HG03354 (cell line): Measurements from ENCODE around the gene TEF.
"Not testable (repeated sequence)": the region's sequence is repeated elsewhere in the genome, so short reads cannot be mapped to it uniquely, and the experiment has no call there.

Source experiments
- ATAC-seq: cut with Tn5 transposase; IDR thresholded peaks from one replicate; pipeline ENCODE4 v1.9.1; 2021; ENCODE audit warnings: mild to moderate bottlenecking; ENCODE audit not compliant: unreplicated experiment, poor library complexity, severe bottlenecking

The TEF gene

DNA sequence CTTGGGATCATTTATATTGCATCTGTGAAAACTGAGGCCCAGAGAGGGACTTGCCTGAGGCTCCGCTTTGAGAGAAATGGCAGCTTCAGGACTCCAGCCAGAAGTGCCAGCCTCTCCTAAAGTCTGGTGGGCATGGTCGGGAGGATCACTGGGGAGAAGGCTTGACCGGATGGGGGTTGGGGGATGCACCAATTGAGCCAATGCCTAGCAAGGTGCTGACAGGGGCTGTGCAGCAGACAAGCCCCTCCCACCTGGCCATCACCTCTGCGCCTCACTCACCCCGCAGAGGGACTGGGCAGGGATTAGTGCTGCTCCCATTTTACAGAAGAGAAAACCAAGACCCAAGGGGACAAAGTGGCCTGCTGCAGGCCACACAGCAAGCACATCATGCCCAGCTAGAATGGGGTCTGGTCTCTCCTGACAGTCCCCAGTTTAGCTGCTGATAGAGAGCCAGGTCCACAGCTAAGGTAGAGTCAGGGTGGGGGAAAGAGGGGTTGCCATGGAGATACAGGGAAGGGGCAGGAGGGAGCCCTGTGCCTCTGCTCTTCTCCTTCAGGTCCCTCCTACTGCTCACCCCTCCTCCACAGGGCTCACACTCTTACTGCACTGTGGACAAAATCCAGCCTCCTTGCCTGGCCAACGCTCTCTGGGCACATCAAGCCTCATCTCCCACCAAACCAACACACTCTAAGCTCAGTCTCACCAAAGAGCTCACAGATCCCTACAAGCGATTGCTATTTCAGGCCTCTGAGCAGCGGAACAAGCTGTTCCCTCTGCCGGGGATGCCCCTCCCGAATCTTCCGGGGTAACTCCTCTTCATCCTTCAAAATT lies 29.5 kb downstream of the TEF start:
- no peak for ATAC-seq

GRCh38 chr22:41415554-41415953 lies 33.8 kb downstream of the TEF start:
- no peak for ATAC-seq

GRCh38 chr22:41417622-41418390 lies 36.1 kb downstream of the TEF start:
- ATAC-seq: no peak

DNA sequence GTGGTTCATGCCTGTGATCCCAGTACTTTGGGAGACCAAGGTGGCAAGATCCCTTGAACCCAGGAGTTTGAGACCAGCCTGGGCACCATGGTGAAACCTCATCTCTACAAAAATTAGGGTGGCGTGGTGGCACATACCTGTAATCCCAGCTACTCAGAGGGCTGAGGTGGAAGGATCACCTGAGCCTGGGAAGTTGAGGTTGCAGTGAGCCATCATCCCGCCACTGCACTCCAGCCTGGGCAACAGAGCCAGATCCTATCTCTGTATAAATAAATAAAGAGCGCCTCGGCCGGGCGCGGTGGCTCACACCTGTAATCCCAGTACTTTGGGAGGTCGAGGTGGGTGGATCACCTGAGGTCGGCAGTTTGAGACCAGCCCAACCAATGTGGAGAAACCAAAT lies 37.0 kb downstream of the TEF start:
- ATAC-seq: no peak

GRCh38 chr22:41425660-41426365 lies 44.1 kb downstream of the TEF start:
- no peak for ATAC-seq

DNA sequence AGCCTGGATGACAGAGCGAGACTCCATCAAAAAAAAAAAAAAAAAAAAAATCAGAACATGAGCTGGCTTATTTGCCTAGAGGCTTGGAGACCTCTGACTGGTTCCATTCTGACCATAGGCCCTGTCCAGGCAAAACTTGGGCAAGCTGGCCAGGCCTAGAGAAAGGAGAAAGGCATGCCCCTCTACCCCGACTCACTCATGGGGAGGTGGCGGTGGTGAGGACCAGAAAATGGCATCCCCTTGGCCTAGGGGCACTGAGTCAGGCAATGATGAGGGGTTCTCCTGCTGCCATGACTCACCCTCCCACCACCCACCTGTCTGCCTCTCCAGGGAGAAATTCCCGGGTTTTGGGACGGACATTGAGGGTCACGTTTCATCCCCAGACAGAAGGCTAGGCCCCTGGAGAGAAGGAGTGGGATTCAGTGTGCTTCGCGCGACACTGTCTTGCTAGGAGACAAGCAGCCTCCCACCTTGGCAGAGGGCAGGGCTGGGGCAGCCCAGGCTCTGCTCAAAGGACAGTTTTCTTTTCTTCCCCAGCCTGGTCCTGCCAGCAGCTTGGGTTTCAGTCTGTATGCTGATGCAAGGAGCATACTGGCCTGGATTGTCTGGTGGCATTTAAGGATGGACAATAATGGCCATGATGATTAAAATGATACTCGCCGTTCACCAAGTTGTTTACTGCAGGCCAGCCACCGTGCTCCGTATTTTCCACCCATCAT lies 47.6 kb downstream of the TEF start:
- ATAC-seq: no peak

GRCh38 chr22:41429951-41430332 lies 48.2 kb downstream of the TEF start:
- ATAC-seq: no peak

GRCh38 chr22:41431656-41432055 lies 49.9 kb downstream of the TEF start:
- no peak for ATAC-seq

DNA sequence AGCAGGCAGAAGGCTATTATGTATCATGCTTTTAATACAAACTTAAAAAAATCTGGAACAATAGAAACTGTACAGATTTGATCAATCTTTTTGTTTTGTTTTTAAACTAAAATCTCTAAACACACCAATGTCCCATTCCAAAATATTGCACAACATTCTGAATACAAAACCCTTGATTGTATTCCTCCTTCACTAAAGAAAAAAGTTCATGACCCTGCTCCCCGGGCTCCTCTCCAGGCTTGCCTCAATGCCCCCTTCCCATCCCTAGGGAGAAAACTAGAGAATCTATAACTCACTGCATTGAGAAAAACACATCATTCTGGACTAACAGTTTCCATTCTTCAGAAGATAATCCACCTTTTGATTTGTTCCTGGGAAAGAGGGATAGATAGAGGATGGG lies 51.7 kb downstream of the TEF start:
- ATAC-seq: not testable (repeated sequence)

GRCh38 chr22:41434361-41435003 lies 52.7 kb downstream of the TEF start:
- ATAC-seq: not testable (repeated sequence)

GRCh38 chr22:41435560-41435959 lies 53.8 kb downstream of the TEF start:
- ATAC-seq: no peak

DNA sequence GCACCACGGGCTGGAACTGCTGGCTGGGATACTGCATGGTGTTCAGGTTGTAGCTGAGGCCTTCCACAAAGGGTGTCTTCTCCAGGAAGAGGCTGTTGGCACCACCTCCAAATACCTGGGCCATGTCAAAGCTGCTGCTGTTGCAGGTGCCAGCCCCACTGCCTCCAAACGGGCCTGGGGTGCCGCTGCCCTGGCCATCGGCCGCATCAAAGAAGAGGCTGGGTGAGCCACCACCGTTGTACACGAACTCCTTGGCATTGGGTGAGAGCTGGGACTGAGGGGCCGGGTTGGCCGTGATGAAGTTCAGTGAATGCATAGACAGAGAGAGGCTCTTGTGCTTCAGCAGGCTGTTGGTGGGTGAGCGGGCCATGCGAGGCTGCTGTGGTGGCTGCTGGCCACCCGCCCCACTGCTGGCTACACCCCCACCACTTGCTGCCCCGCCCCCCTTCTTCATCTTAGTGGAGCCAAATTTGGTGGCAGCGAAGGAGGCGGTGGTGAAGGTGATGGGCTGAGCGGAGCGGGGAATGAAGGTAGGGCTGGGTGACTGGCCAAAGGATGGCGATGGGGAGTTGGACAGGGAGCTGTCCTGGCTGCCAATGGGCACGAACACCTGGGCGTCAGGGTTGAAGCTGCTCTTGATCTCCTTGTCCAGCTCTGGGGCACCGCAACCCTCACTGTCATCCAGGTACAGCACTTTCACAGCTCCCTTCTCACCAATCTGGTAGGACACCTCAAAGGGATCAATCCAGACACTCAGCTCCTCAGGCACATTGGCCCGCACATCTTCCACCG lies 54.8 kb downstream of the TEF start:
- no peak for ATAC-seq

DNA sequence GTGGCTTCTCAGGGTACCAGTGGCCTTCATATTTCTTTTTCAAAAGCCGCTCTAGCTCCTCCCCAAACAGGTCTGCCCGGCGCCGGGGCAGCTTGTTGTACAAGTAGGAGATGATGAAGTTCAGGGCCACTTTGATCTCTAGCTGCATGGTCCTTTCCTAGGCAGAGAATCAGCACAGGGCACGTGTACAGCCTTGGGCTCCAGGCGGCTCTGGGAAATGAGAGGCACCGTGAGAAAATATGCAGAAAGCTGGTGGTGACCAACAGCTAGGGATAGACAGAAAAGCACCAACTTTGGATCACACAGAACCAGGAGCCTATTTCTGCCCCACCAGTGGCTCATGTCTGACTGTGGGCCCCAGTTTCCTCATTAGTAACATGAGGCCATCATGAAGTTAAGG lies 55.5 kb downstream of the TEF start:
- no peak for ATAC-seq

- not testable (repeated sequence) for ATAC-seq
These were observed 58.8 kb downstream of the TEF start for GRCh38 chr22:41440511-41440910.

DNA sequence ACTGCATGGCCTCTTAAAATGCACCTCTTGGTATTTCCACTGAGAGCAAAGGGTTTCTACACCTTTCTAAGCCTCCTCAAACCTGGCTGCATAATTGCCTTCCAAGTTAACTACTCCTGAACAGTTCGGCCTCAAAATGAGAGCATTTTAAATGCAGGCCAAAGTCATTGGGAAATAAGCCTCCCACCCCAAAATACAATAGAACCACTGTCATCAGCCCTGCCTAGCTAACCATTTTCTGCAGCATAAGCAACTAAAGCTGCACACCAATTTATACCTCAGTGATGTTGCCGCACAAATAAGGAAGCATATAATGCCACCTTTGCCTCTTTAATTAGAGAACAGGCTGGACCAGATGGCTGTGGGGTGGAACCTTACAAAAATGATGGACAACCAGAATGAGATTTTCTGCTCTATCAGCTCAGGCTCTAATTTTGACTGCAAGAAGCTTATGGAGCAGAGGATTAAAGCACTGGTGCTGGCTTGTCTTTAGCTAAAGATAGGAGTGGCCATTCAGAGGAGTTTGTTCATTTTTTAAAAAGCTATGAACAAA lies 60.6 kb downstream of the TEF start:
- no peak for ATAC-seq

DNA sequence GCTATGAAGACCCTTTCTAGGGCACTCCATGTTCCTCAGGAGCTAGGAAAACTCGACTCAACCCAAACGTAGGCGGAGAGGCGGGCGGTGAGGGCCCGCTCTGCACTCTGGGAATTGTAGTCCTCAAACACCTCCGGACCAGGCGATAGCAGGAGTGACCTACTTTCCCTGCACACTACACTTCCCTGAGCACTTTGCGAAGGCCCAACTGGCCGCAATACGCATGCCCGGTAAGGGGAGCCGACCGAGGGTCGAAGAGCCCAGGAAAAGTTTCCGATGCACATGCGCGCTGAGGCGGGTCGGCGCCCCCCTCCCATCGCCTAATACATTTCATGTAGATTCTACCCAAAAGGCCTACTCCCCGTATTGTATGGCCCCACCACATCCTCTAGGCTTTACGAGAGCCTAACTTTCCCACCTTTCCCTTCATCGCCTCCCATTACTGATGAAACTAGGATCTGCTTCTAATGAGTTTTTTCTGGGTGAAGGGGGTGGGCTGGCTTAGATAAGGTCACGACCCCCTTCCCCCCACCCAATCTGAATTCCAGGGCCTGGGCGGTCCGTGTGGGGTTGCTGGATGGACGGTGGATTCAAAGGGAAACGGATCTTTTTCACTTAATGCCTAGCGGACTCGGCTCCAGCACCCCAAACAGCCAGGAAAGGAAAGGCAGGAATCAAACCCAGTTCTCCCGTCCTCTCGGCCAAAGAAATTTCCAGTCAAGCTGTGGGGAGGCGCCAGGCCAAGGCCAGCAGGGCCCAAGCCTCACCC lies 62.8 kb downstream of the TEF start:
- peak; percentile 58 for ATAC-seq

GRCh38 chr22:41445129-41446056 lies 63.7 kb downstream of the TEF start:
- ATAC-seq: no peak
